NCI-H1092 (cell line): ENCODE measurements around the gene AS3MT.
"Not testable (repeated sequence)": the region's sequence is repeated elsewhere in the genome, so short reads cannot be mapped to it uniquely, and the experiment has no call there.

Source experiments
- DNase-seq: peaks from one replicate; lab custom pipeline; 2025; lab: John Stamatoyannopoulos, UW

The AS3MT gene

GRCh38 chr10:102919992-102920739, 50.9 kb downstream of the AS3MT start:
- no peak for DNase-seq

- no peak for DNase-seq
Observed at GRCh38 chr10:102923601-102924000, 54.3 kb downstream of the AS3MT start.

- DNase-seq, result no peak
Observed at GRCh38 chr10:102926842-102927241, 57.6 kb downstream of the AS3MT start.

GRCh38 chr10:102927311-102928010, 58.2 kb downstream of the AS3MT start:
- no peak for DNase-seq

GRCh38 chr10:102928442-102928841, 59.2 kb downstream of the AS3MT start:
- DNase-seq, result not testable (repeated sequence)

- DNase-seq, result no peak
Observed at GRCh38 chr10:102930720-102931119, 61.5 kb downstream of the AS3MT start.

- DNase-seq, result no peak
Observed at GRCh38 chr10:102931643-102932042, 62.4 kb downstream of the AS3MT start.

GRCh38 chr10:102935505-102935904, 66.2 kb downstream of the AS3MT start:
- DNase-seq, result no peak

- DNase-seq, result no peak
Observed at GRCh38 chr10:102935939-102936605, 66.8 kb downstream of the AS3MT start.

GRCh38 chr10:102941401-102941800, 72.1 kb downstream of the AS3MT start:
- no peak for DNase-seq

- DNase-seq, result no peak
Observed at GRCh38 chr10:102945449-102945848, 76.2 kb downstream of the AS3MT start.

- DNase-seq, result no peak
Observed at GRCh38 chr10:102945962-102946361, 76.7 kb downstream of the AS3MT start.

- no peak for DNase-seq
Observed at GRCh38 chr10:102946992-102947391, 77.7 kb downstream of the AS3MT start.

- no peak for DNase-seq
Observed at GRCh38 chr10:102948176-102948575, 78.9 kb downstream of the AS3MT start.

GRCh38 chr10:102948786-102949185, 79.5 kb downstream of the AS3MT start:
- no peak for DNase-seq

GRCh38 chr10:102949916-102950315, 80.6 kb downstream of the AS3MT start:
- DNase-seq, result no peak

- no peak for DNase-seq
Observed at GRCh38 chr10:102951316-102951715, 82.0 kb downstream of the AS3MT start.
